ENCODE data around the gene ZNF384. TPM values are rescaled to one million over a fixed set of nuclear protein-coding genes. Genes with fewer than 3 reads are reported as not detected.

The ZNF384 gene
- total and polyA plus RNA-seq, 2 experiments from 2014 or later, result 44.1 to 44.9 TPM

DNA sequence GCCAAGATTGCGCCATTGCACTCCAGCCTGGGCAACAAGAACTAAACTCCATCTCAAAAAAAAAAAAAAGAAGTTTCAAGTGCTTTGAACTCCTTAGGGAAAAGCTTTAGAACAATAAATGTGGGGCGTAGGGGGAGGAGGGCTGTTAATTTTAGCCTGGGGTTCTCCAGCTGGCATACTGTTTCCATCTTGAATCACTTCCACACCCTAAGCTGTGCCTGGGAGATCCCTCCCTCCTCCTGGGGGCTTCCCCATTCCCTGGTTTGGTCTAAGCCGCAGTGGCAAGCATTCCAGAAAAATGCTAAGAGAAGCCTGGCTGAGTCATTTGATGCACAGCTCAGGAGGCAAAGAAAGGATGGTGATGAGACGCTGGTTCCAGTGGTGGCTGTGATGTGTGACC, 2.3 kb upstream of the ZNF384 start:
- peak in 1 of 2 donors; percentile 44 for DNase-seq (ENCODE audit: low read depth in 1 of 2, low spot score in 1 of 2)
- no peak overlapping the region for H3K27ac ChIP-seq
- no peaks in the 10 kb centered on the region for H3K9me3 ChIP-seq (ENCODE audit: low read depth)
- peaks cover 13% of the 10 kb centered on the region for H3K4me1 ChIP-seq (ENCODE audit: low read depth)
- no peak overlapping the region for H3K4me3 ChIP-seq
- no peaks in the 10 kb centered on the region for H3K36me3 ChIP-seq
- TF ChIP-seq, protein P1, sequence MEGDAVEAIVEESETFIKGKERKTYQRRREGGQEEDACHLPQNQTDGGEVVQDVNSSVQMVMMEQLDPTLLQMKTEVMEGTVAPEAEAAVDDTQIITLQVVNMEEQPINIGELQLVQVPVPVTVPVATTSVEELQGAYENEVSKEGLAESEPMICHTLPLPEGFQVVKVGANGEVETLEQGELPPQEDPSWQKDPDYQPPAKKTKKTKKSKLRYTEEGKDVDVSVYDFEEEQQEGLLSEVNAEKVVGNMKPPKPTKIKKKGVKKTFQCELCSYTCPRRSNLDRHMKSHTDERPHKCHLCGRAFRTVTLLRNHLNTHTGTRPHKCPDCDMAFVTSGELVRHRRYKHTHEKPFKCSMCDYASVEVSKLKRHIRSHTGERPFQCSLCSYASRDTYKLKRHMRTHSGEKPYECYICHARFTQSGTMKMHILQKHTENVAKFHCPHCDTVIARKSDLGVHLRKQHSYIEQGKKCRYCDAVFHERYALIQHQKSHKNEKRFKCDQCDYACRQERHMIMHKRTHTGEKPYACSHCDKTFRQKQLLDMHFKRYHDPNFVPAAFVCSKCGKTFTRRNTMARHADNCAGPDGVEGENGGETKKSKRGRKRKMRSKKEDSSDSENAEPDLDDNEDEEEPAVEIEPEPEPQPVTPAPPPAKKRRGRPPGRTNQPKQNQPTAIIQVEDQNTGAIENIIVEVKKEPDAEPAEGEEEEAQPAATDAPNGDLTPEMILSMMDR (IDR thresholded peaks at IDR 0.05; ENCODE audit: low read depth, low read length), result no peak
- H3K27me3 ChIP-seq, result no peaks in the 10 kb centered on the region

DNA sequence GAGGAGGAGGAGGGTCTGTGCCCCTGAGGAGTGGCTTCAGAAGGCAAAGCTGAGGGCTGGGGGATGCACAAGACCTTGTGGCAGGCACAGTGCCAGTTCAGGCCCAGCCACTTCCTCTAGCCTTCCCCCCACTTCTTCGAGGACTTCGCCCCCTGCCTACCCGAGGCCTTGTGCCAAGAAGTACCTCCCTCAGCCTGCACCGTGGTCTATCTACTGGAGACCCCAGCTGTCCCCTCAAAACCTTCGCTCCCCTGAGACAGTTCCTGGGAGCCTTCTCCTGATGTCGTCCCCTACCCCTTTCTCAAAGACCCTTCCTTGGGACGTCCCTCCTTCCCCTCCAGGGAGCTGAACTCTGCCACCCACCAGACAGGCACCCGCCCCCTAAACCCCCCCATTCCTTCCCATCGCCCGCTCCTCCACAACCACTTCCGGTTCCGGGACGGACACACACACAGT, 604 bp downstream of the ZNF384 start:
- H3K27me3 ChIP-seq, result no peaks in the 10 kb centered on the region
- peak overlapping the region; percentile 84 for H3K27ac ChIP-seq
- peaks cover 5% of the 10 kb centered on the region for H3K36me3 ChIP-seq
- H3K4me3 ChIP-seq, result peak overlapping the region; percentile 65
- TF ChIP-seq, protein P1 (IDR thresholded peaks at IDR 0.05; ENCODE audit: low read depth, low read length), result no peak
- H3K9me3 ChIP-seq (ENCODE audit: low read depth), result no peaks in the 10 kb centered on the region
- DNase-seq (ENCODE audit: low read depth in 1 of 2, low spot score in 1 of 2), result peak in 1 of 2 donors; percentile 35
- peaks cover 13% of the 10 kb centered on the region for H3K4me1 ChIP-seq (ENCODE audit: low read depth)

DNA sequence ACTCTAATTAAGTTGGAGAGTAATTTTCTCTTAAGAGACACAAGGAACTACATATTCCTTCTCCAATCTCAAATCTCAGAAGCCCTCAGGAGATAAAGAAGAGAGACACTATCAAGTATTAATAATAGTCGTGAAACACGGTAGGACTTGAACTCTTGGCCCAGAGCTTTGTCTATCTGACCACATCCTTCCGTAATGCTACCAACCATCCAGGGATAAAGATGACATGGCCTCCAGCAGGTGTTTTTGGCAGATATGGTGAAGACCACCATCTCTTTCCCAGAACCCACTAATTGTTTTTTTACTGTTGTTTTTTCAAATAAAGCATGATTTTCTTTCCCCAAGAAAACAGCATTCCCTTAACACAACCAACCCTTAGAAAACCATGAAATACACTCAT, 3.4 kb downstream of the ZNF384 start:
- Histone ChIP-seq H3K27me3 (no peaks in the 10 kb centered on the region), H3K36me3 (peaks cover 5% of the 10 kb centered on the region)

DNA sequence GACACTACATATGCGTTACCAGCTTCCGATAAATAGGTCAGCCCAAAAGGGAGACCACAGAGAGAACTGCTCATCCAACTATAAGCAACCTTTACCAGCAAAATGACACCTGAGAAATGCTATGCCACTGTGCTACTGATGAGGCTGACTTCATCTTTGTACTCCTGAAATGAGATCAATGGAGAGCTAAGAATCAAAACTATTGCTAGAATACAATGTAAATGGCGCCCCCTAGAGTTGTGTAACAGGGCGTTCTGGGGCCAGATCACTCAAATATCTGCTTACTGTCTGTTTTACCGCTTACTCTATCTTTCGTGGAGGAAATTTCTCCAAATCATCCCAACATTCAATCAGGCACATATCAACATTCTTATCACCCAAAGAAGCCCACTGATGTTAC, 4.6 kb downstream of the ZNF384 start:
- H3K4me1 ChIP-seq (ENCODE audit: low read depth), result peaks cover 10% of the 10 kb centered on the region
- H3K27me3 ChIP-seq, result no peaks in the 10 kb centered on the region
- no peak overlapping the region for H3K4me3 ChIP-seq
- no peaks in the 10 kb centered on the region for H3K9me3 ChIP-seq (ENCODE audit: low read depth)
- DNase-seq (ENCODE audit: low read depth in 1 of 2, low spot score in 1 of 2), result peak; percentile 49 to 50
- TF ChIP-seq, protein P1 (IDR thresholded peaks at IDR 0.05; ENCODE audit: low read depth, low read length), result peak; percentile 55
- no peak overlapping the region for H3K27ac ChIP-seq
- H3K36me3 ChIP-seq, result peaks cover 5% of the 10 kb centered on the region

More for the DNA sequence above, 3.4 kb downstream of the ZNF384 start:
- no peak for DNase-seq (ENCODE audit: low read depth in 1 of 2, low spot score in 1 of 2)
- Histone ChIP-seq H3K4me3 (no peak overlapping the region), H3K9me3 (ENCODE audit: low read depth) (no peaks in the 10 kb centered on the region), H3K4me1 (ENCODE audit: low read depth) (peaks cover 13% of the 10 kb centered on the region), H3K27ac (no peak overlapping the region)
- TF ChIP-seq, protein P1 (IDR thresholded peaks at IDR 0.05; ENCODE audit: low read depth, low read length), result no peak

DNA sequence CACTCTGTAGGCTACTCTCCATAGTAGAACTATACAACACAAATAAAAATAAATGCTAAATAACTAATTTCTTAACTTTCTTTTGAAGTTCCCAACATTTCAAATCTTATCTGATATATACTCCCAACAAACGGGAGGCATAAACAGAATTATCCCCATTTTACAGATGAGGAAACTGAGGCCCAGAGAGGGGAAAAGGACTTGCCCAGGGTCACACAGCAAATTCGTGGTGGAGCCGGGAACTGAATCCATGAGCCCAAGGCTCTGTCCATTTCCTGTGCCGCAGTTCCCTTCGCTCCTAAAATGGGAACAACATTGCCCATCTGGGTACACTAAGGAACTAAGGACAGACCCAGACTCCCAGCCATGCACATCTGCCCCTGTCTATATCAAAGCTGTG, 12.2 kb downstream of the ZNF384 start:
- TF ChIP-seq, protein P1 (IDR thresholded peaks at IDR 0.05; ENCODE audit: low read depth, low read length), result no peak
- H3K4me1 ChIP-seq (ENCODE audit: low read depth), result no peaks in the 10 kb centered on the region
- H3K4me3 ChIP-seq, result no peak overlapping the region
- peaks cover 63% of the 10 kb centered on the region for H3K36me3 ChIP-seq
- no peaks in the 10 kb centered on the region for H3K9me3 ChIP-seq (ENCODE audit: low read depth)
- DNase-seq (ENCODE audit: low read depth in 1 of 2, low spot score in 1 of 2), result no peak
- no peaks in the 10 kb centered on the region for H3K27me3 ChIP-seq
- no peak overlapping the region for H3K27ac ChIP-seq
